GM12878 (cell line): ENCODE data around the gene ASB7. TPM values are rescaled to one million over a fixed set of nuclear protein-coding genes. Genes with fewer than 3 reads are reported as not detected.

Experiments
- ATAC-seq: fragments of 200-7000 bp; cut with Tn5 transposase; 3 replicates; pipeline ENCODE4 v1.9.1; 2020; ENCODE audit warnings: mild to moderate bottlenecking, moderate library complexity
- BruUV-seq: library from RNA; stranded (reverse); fragments of 400-500 nt; replicated peaks from 2 replicates; lab custom pipeline; 2021; lab: Mats Ljungman, UMichigan
- CTCF ChIA-PET: fragments of 300-600 bp; sonication (Branson Sonifier 250); formaldehyde crosslinking; extraction: SDS; loops from one replicate; lab custom pipeline; 2021; ENCODE audit warnings: inconsistent platforms; lab: Yijun Ruan, JAX
- POLR2A ChIA-PET: fragments of 350-600 bp; formaldehyde crosslinking; extraction: SDS; loops from one replicate; lab custom pipeline; 2021; ENCODE audit warnings: inconsistent platforms; lab: Charles Lee
- RAD21 ChIA-PET: fragments of 300-600 bp; sonication (Branson Sonifier 250); formaldehyde crosslinking; loops from one replicate; lab custom pipeline; 2023; ENCODE audit warnings: antibody characterized with exemption; ENCODE audit not compliant: unreplicated experiment; lab: Charles Lee
- SMC1A ChIA-PET: fragments of 300-600 bp; sonication (Branson Sonifier 250); formaldehyde crosslinking; loops from one replicate; lab custom pipeline; 2023; ENCODE audit not compliant: unreplicated experiment, uncharacterized antibody; lab: Charles Lee
- DNase-seq: peaks from one replicate; pipeline ENCODE4 v3.0.0-alpha.2; 2011; ENCODE audit warnings: low read depth, low spot score
- FAIRE-seq: peaks from 3 replicates; lab custom pipeline; 2011; peaks lifted over from hg19 to GRCh38; lab: Jason Lieb, UNC
- H2AFZ ChIP-seq: 2 replicates; pipeline ENCODE4 v1.6.0; 2011; ENCODE audit warnings: low read depth, low read length, control low read depth; ENCODE audit not compliant: control insufficient read depth
- H3K27ac ChIP-seq: 2 replicates; pipeline ENCODE4 v1.5.1; 2011; ENCODE audit warnings: control low read depth; ENCODE audit not compliant: control insufficient read depth, insufficient read depth
- H3K27me3 ChIP-seq, 2 experiments: replicated peaks in 1 of 2; 2 replicates each; pipeline versions ENCODE4 v1.6.0 to v1.6.1; 2011; ENCODE audit warnings: low read length in 1 of 2; ENCODE audit not compliant: control insufficient read depth in 2 of 2, insufficient read depth in 2 of 2
- H3K36me3 ChIP-seq, 2 experiments: 2 replicates each; pipeline ENCODE4 v1.5.1; 2011; ENCODE audit warnings: low read length in 1 of 2; ENCODE audit not compliant: control insufficient read depth in 2 of 2, insufficient read depth in 2 of 2
- H3K4me1 ChIP-seq: 2 replicates; pipeline ENCODE4 v1.6.1; 2011; ENCODE audit warnings: mild to moderate bottlenecking, low read length, moderate library complexity, mixed read lengths; ENCODE audit not compliant: control insufficient read depth, insufficient read depth
- H3K4me2 ChIP-seq: 2 replicates; pipeline ENCODE4 v1.6.0; 2011; ENCODE audit warnings: control low read depth; ENCODE audit not compliant: control insufficient read depth, insufficient read depth
- H3K4me3 ChIP-seq: fragments of 200-600 bp; sonication (generic); 2 replicates; pipeline ENCODE4 v1.5.1; 2016
- H3K79me2 ChIP-seq: 2 replicates; pipeline ENCODE4 v1.6.0; 2011; ENCODE audit warnings: low read length; ENCODE audit not compliant: control insufficient read depth, insufficient read depth
- H3K9ac ChIP-seq: 2 replicates; pipeline ENCODE4 v1.8.0; 2011; ENCODE audit warnings: low read length, control low read depth, mixed read lengths; ENCODE audit not compliant: control insufficient read depth, insufficient read depth
- H3K9me3 ChIP-seq: replicated peaks from 3 replicates; pipeline ENCODE4 v1.5.1; 2011; ENCODE audit warnings: mild to moderate bottlenecking, low read length; ENCODE audit not compliant: control insufficient read depth, insufficient read depth
- H4K20me1 ChIP-seq: 2 replicates; pipeline ENCODE4 v1.6.0; 2011; ENCODE audit not compliant: control insufficient read depth, insufficient read depth
- BACH1 ChIP-seq: fragments of 450-650 bp; IDR thresholded peaks from 2 replicates; pipeline ENCODE4 v1.6.1; 2017; ENCODE audit warnings: mild to moderate bottlenecking, borderline replicate concordance
- BHLHE40 ChIP-seq, 2 experiments: fragments of 450-650 bp in 1 of 2; IDR thresholded peaks; 2 replicates each; pipeline ENCODE4 v1.6.1; 2011 to 2017; ENCODE audit warnings: low read depth in 2 of 2, borderline replicate concordance in 1 of 2, improper control_type of control experiment in 1 of 2, low read length in 1 of 2, mild to moderate bottlenecking in 1 of 2
- BMI1 ChIP-seq: fragments of 450-650 bp; IDR thresholded peaks from 2 replicates; pipeline ENCODE4 v1.6.1; 2016; ENCODE audit warnings: mild to moderate bottlenecking, moderate library complexity, borderline replicate concordance
- CEBPZ ChIP-seq: fragments of 150-350 bp; IDR thresholded peaks from 2 replicates; pipeline ENCODE4 v1.6.1; 2016; ENCODE audit warnings: low read depth, low read length
- ETV6 ChIP-seq, 2 experiments: fragments of 450-650 bp in 1 of 2; IDR thresholded peaks in 1 of 2; conservative IDR thresholded peaks in 1 of 2; 2 replicates each; pipeline ENCODE4 v1.6.1; 2014; ENCODE audit warnings: antibody characterized with exemption in 1 of 2, borderline replicate concordance in 1 of 2, low read depth in 1 of 2, mild to moderate bottlenecking in 1 of 2, moderate library complexity in 1 of 2
- HCFC1 ChIP-seq: fragments of 150-350 bp; IDR thresholded peaks from 2 replicates; pipeline ENCODE4 v1.6.1; 2014; ENCODE audit warnings: low read length
- HSF1 ChIP-seq: fragments of 150-350 bp; IDR thresholded peaks from 2 replicates; pipeline ENCODE4 v1.6.1; 2014; ENCODE audit warnings: mild to moderate bottlenecking, low read depth, low read length
- IRF3 ChIP-seq: fragments of 450-650 bp; IDR thresholded peaks from 2 replicates; pipeline ENCODE4 v1.6.1; 2014; ENCODE audit warnings: mild to moderate bottlenecking
- MTA2 ChIP-seq: fragments of 450-650 bp; IDR thresholded peaks from 2 replicates; pipeline ENCODE4 v1.6.1; 2016; ENCODE audit warnings: low read depth, mild to moderate bottlenecking, moderate library complexity
- NFYB ChIP-seq: IDR thresholded peaks from 2 replicates; pipeline ENCODE4 v1.6.1; 2011; ENCODE audit warnings: low read depth, mild to moderate bottlenecking, low read length, improper control_type of control experiment, moderate library complexity; ENCODE audit not compliant: insufficient read depth
- NR2F1 ChIP-seq: fragments of 450-650 bp; conservative IDR thresholded peaks from 2 replicates; pipeline ENCODE4 v1.6.1; 2017; ENCODE audit warnings: mild to moderate bottlenecking
- NRF1 ChIP-seq: conservative IDR thresholded peaks from 2 replicates; pipeline ENCODE4 v1.6.1; 2011; ENCODE audit warnings: mild to moderate bottlenecking, low read depth, low read length, improper control_type of control experiment
- RB1 ChIP-seq: fragments of 450-650 bp; formaldehyde crosslinking; IDR thresholded peaks from 2 replicates; pipeline ENCODE4 v1.6.1; 2017; ENCODE audit warnings: mild to moderate bottlenecking, borderline replicate concordance
- RBBP5 ChIP-seq: fragments of 200-600 bp; sonication (generic); conservative IDR thresholded peaks from 2 replicates; pipeline ENCODE4 v1.6.1; 2016
- SREBF1 ChIP-seq: IDR thresholded peaks from 2 replicates; pipeline ENCODE4 v1.6.1; 2012; ENCODE audit warnings: mild to moderate bottlenecking, low read length
- SRF ChIP-seq, 2 experiments: IDR thresholded peaks; 2 replicates each; pipeline ENCODE4 v1.6.1; 2011; ENCODE audit warnings: low read depth in 2 of 2, low read length in 2 of 2, mild to moderate bottlenecking in 1 of 2, moderate library complexity in 1 of 2
- TAF1 ChIP-seq: IDR thresholded peaks from 2 replicates; pipeline ENCODE4 v1.6.1; 2011; ENCODE audit warnings: mild to moderate bottlenecking, low read depth, low read length, borderline replicate concordance
- ZNF384 ChIP-seq: IDR thresholded peaks from 2 replicates; pipeline ENCODE4 v1.6.1; 2012; ENCODE audit warnings: low read depth, mild to moderate bottlenecking, low read length, improper control_type of control experiment, borderline replicate concordance
- WGBS: methylation state at CpG from one replicate; pipeline ENCODE4 v1.1.6; 2016; ENCODE audit warnings: low lambda C conversion rate; ENCODE audit not compliant: insufficient replicate concordance, insufficient coverage; ENCODE audit errors: missing lambda C conversion rate; 5-methylcytosine and 5-hydroxymethylcytosine counted together
- in situ Hi-C: fragments of 300-500 bp; cut with MboI; formaldehyde crosslinking; loops from 9 replicates; pipeline ENCODE4 v1.14.3; 2018; ENCODE audit warnings: mixed read lengths
- intact Hi-C: fragments of 100-400 bp; cut with micrococcal nuclease; formaldehyde crosslinking; loops from one replicate; pipeline ENCODE4 v1.14.2; 2022; ENCODE audit not compliant: unreplicated experiment
- polyA plus RNA-seq, 11 experiments: library from polyadenylated mRNA; depleted of rRNA in 4 of 11; unstranded in 6 of 11; stranded (reverse) in 5 of 11; fragments of >200 nt; fragmentation: Nextera tagmentation in 4 of 11; fragmentation: Illumina TruSeq in 1 of 11; extraction: Ambion mirVana in 4 of 11; extraction: Trizol in 1 of 11; gene quantifications; 1 replicate in 1 of 11; 2 replicates in 10 of 11; pipeline versions ENCODE4 v1.2.1 to v1.2.3, GENCODE V29; 2011 to 2016; ENCODE audit warnings: inconsistent platforms in 2 of 11, missing spikeins in 2 of 11, low read depth in 1 of 11
- total RNA-seq, 4 experiments: library from RNA; depleted of rRNA in 3 of 4; stranded (reverse); fragments of >200 nt in 3 of 4; fragmentation: Illumina TruSeq in 1 of 4; extraction: Trizol in 1 of 4; gene quantifications; 2 replicates each; pipeline versions ENCODE4 v1.2.1 to v1.2.3, GENCODE V29; 2013 to 2021

ASB7 gene
- total and polyA plus RNA-seq, 10 of the 15 experiments (the other 5 are each of a cell fraction or from before 2014, with no cell fraction given): 2.7 to 13.9 (median 8.6) TPM

GRCh38 chr15:100573526-100573925 lies 28.9 kb upstream of the ASB7 start:
- Histone ChIP-seq H4K20me1 (no peaks in the 10 kb centered on the region), H3K4me1 (peaks cover 9% of the 10 kb centered on the region), H3K4me2 (no peak overlapping the region), H3K9me3 (no peaks in the 10 kb centered on the region), H2AFZ (no peak overlapping the region), H3K36me3 (peaks cover 0 to 21% of the 10 kb centered on the region in 2 experiments), H3K27me3 (no peaks in the 10 kb centered on the region), H3K27ac (no peak overlapping the region), H3K4me3 (no peak overlapping the region), H3K9ac (no peak overlapping the region), H3K79me2 (no peaks in the 10 kb centered on the region)
- ChIA-PET POLR2A (interaction anchor here (0.6 kb wide), 1 partner anchor 395 kb away, joined by 3 read pairs; no protein-coding TSS in a partner anchor), CTCF (interaction anchor here (1.2 to 4.2 kb wide), 2 partner anchors 23 to 223 kb away, joined by 4 to 23 read pairs; no protein-coding TSS in a partner anchor), SMC1A (interaction anchor here (0.6 to 1.8 kb wide), 3 partner anchors 37 to 645 kb away, joined by 4 to 5 read pairs (median 4); no protein-coding TSS in a partner anchor), RAD21 (no interaction called here)
- intact Hi-C loops: loop anchor here (5.0 to 10.0 kb wide), 2 partner anchors 219 to 646 kb away; no protein-coding TSS in a partner anchor
- DNase-seq (no peak), FAIRE-seq (no peak), ATAC-seq (no peak)
- no TSS peak for BruUV-seq
- in situ Hi-C loops: no loop called here
- no peak for TF ChIP-seq TAF1
- no peak for TF ChIP-seq RBBP5
- no peak for TF ChIP-seq BMI1
- TF ChIP-seq ETV6 (conservative IDR thresholded peaks at IDR 0.05 in 1 of 2, IDR thresholded peaks at IDR 0.05 in 1 of 2; ENCODE audit: borderline replicate concordance in 1 of 2, low read depth in 1 of 2): no peak
- no peak for TF ChIP-seq RB1
- no peak for TF ChIP-seq NRF1
- no peak for TF ChIP-seq IRF3
- no peak for TF ChIP-seq NFYB
- no peak for TF ChIP-seq HCFC1
- no peak for TF ChIP-seq NR2F1
- no peak for TF ChIP-seq MTA2
- TF ChIP-seq SRF (IDR thresholded peaks at IDR 0.05; ENCODE audit: low read depth in 2 of 2, low read length in 2 of 2): no peak
- TF ChIP-seq ZNF384: no peak
- TF ChIP-seq HSF1: no peak
- TF ChIP-seq SREBF1: no peak
- no peak for TF ChIP-seq CEBPZ
- TF ChIP-seq BHLHE40 (IDR thresholded peaks at IDR 0.05; ENCODE audit: borderline replicate concordance in 1 of 2, low read depth in 2 of 2, low read length in 1 of 2): no peak
- no peak for TF ChIP-seq BACH1
- 95% methylated on average over 4 of the region's 4 CpGs for WGBS
